HEK293 (cell line): Measurements from ENCODE around the gene CYP4F3.

ENCODE experiments used
- CTCF ChIA-PET: fragments of 350-600 bp; formaldehyde crosslinking; extraction: SDS; loops from one replicate; lab custom pipeline; 2021; ENCODE audit warnings: antibody characterized with exemption; lab: Yijun Ruan, JAX
- POLR2A ChIA-PET: fragments of 300-600 bp; formaldehyde crosslinking; extraction: SDS; loops from one replicate; lab custom pipeline; 2020; ENCODE audit warnings: antibody characterized with exemption, inconsistent platforms; lab: Yijun Ruan, JAX
- H3K27ac ChIP-seq: fragments of 200-500 bp; sonication (Bioruptor generic); 2 replicates; pipeline ENCODE4 v1.5.1; 2014; ENCODE audit warnings: low read depth, low read length, control low read depth, inconsistent platforms; ENCODE audit errors: extremely low read depth
- H3K36me3 ChIP-seq, 2 experiments: fragments of 200-500 bp in 1 of 2; sonication (Bioruptor generic) in 1 of 2; 1 replicate in 1 of 2; 2 replicates in 1 of 2; pipeline ENCODE4 v1.5.1; 2014 to 2017; ENCODE audit warnings: inconsistent platforms in 2 of 2, low read length in 2 of 2; ENCODE audit not compliant: control insufficient read depth in 2 of 2, insufficient read depth in 1 of 2
- H3K4me1 ChIP-seq: fragments of 200-500 bp; sonication (Bioruptor generic); 2 replicates; pipeline ENCODE4 v1.5.1; 2014; ENCODE audit warnings: mild to moderate bottlenecking, low read length, inconsistent platforms; ENCODE audit not compliant: control insufficient read depth, insufficient read depth
- H3K4me3 ChIP-seq: 2 replicates; pipeline ENCODE4 v1.5.1; 2011; ENCODE audit warnings: low read depth, mild to moderate bottlenecking, control low read depth, low read length, moderate library complexity
- H3K9me3 ChIP-seq: fragments of 200-500 bp; sonication (Bioruptor generic); 2 replicates; pipeline ENCODE4 v1.5.1; 2014; ENCODE audit warnings: low read depth, low read length, inconsistent platforms; ENCODE audit not compliant: control insufficient read depth, insufficient read depth
- MYNN ChIP-seq: fragments of 450-650 bp; formaldehyde crosslinking; IDR thresholded peaks from 2 replicates; pipeline ENCODE4 v1.5.1; 2016; ENCODE audit warnings: missing biosample characterization, missing genetic modification characterization, borderline replicate concordance
- PRDM6 ChIP-seq: fragments of 450-650 bp; formaldehyde crosslinking; IDR thresholded peaks from 2 replicates; pipeline ENCODE4 v1.5.1; 2017; ENCODE audit warnings: missing biosample characterization, missing genetic modification characterization
- REST ChIP-seq: fragments of 450-650 bp; formaldehyde crosslinking; IDR thresholded peaks from 2 replicates; pipeline ENCODE4 v1.5.1; 2016; ENCODE audit warnings: missing biosample characterization, missing genetic modification characterization
- YY2 ChIP-seq: fragments of 450-650 bp; formaldehyde crosslinking; IDR thresholded peaks from 2 replicates; pipeline ENCODE4 v1.5.1; 2016; ENCODE audit warnings: missing biosample characterization, missing genetic modification characterization
- ZBTB6 ChIP-seq: fragments of 450-650 bp; formaldehyde crosslinking; IDR thresholded peaks from 2 replicates; pipeline ENCODE4 v1.5.1; 2017; ENCODE audit warnings: missing biosample characterization, missing genetic modification characterization
- ZNF148 ChIP-seq: fragments of 450-650 bp; formaldehyde crosslinking; IDR thresholded peaks from 2 replicates; pipeline ENCODE4 v1.5.0; 2017; ENCODE audit warnings: missing biosample characterization, missing genetic modification characterization, borderline replicate concordance
- ZNF175 ChIP-seq: fragments of 450-650 bp; formaldehyde crosslinking; IDR thresholded peaks from 2 replicates; pipeline ENCODE4 v1.5.1; 2016; ENCODE audit warnings: missing biosample characterization, missing genetic modification characterization
- ZNF23 ChIP-seq: fragments of 450-650 bp; formaldehyde crosslinking; IDR thresholded peaks from 2 replicates; pipeline ENCODE4 v1.5.1; 2016; ENCODE audit warnings: missing biosample characterization, missing genetic modification characterization, borderline replicate concordance
- ZNF391 ChIP-seq: fragments of 450-650 bp; formaldehyde crosslinking; IDR thresholded peaks from 2 replicates; pipeline ENCODE4 v1.5.1; 2016; ENCODE audit warnings: low read depth, missing biosample characterization, missing genetic modification characterization, borderline replicate concordance
- ZNF473 ChIP-seq: fragments of 450-650 bp; formaldehyde crosslinking; IDR thresholded peaks from 2 replicates; pipeline ENCODE4 v1.5.1; 2017; ENCODE audit warnings: missing biosample characterization, missing genetic modification characterization
- ZNF529 ChIP-seq: fragments of 450-650 bp; formaldehyde crosslinking; IDR thresholded peaks from 2 replicates; pipeline ENCODE4 v1.5.1; 2017; ENCODE audit warnings: missing genetic modification characterization, missing biosample characterization; ENCODE audit not compliant: insufficient replicate concordance
- ZNF624 ChIP-seq: fragments of 450-650 bp; formaldehyde crosslinking; IDR thresholded peaks from 2 replicates; pipeline ENCODE4 v1.5.1; 2017; ENCODE audit warnings: missing biosample characterization, missing genetic modification characterization
- ZNF701 ChIP-seq: fragments of 450-650 bp; formaldehyde crosslinking; IDR thresholded peaks from 2 replicates; pipeline ENCODE4 v1.5.1; 2016; ENCODE audit warnings: missing biosample characterization, missing genetic modification characterization
- ZNF747 ChIP-seq: fragments of 450-650 bp; formaldehyde crosslinking; IDR thresholded peaks from 2 replicates; pipeline ENCODE4 v1.5.1; 2016; ENCODE audit warnings: missing biosample characterization, missing genetic modification characterization
- ZNF776 ChIP-seq: fragments of 450-650 bp; formaldehyde crosslinking; IDR thresholded peaks from 2 replicates; pipeline ENCODE4 v1.5.0; 2017; ENCODE audit warnings: missing biosample characterization, missing genetic modification characterization, borderline replicate concordance
- ZSCAN4 ChIP-seq: fragments of 450-650 bp; formaldehyde crosslinking; IDR thresholded peaks from 2 replicates; pipeline ENCODE4 v1.5.1; 2017; ENCODE audit warnings: missing biosample characterization, missing genetic modification characterization

The CYP4F3 gene

GRCh38 chr19:15629003-15629880 lies 11.5 kb upstream of the CYP4F3 start (continued):
- no peak for TF ChIP-seq ZSCAN4 (tag by site-specific recombination)
- TF ChIP-seq ZNF391 (tag by site-specific recombination), result no peak

- H3K4me1 ChIP-seq, result no peaks in the 10 kb centered on the region
- H3K27ac ChIP-seq, result no peak overlapping the region
- H3K36me3 ChIP-seq, result no peaks in the 10 kb centered on the region
- ChIA-PET POLR2A (no interaction called here), CTCF (interaction anchor here (0.6 to 1.4 kb wide), 6 partner anchors 11 to 553 kb away, joined by 3 to 4 read pairs (median 3); no protein-coding TSS in a partner anchor)
- no peak overlapping the region for H3K4me3 ChIP-seq
- peak; percentile 69; the same call in 1 of the 2 replicates for TF ChIP-seq REST (tag by site-specific recombination)
- TF ChIP-seq ZNF175, result no peak
- H3K9me3 ChIP-seq, result no peaks in the 10 kb centered on the region
Measured at GRCh38 chr19:15631817-15632216, 8.9 kb upstream of the CYP4F3 start.

GRCh38 chr19:15633082-15633835 lies 7.4 kb upstream of the CYP4F3 start:
- POLR2A ChIA-PET, result no interaction called here
- Histone ChIP-seq H3K4me3 (no peak overlapping the region), H3K36me3 (no peaks in the 10 kb centered on the region), H3K27ac (no peak overlapping the region), H3K9me3 (no peaks in the 10 kb centered on the region), H3K4me1 (no peaks in the 10 kb centered on the region)
- CTCF ChIA-PET, result interaction anchor here (0.6 to 1.2 kb wide), 3 partner anchors 72 to 382 kb away, joined by 3 to 4 read pairs (median 4); no protein-coding TSS in a partner anchor
- TF ChIP-seq ZNF747 (tag by site-specific recombination), result no peak
- TF ChIP-seq ZNF473 (tag by site-specific recombination), result no peak
- TF ChIP-seq PRDM6 (tag by site-specific recombination), result no peak
- no peak for TF ChIP-seq ZNF529 (tag by site-specific recombination)
- TF ChIP-seq ZNF23 (tag by site-specific recombination), result no peak
- no peak for TF ChIP-seq ZNF701 (tag by site-specific recombination)
- no peak for TF ChIP-seq ZNF776 (tag by site-specific recombination)
- no peak for TF ChIP-seq ZBTB6 (tag by site-specific recombination)
- TF ChIP-seq ZNF148, result no peak
- TF ChIP-seq ZNF624 (tag by site-specific recombination), result no peak
- no peak for TF ChIP-seq MYNN (tag by site-specific recombination)
- no peak for TF ChIP-seq YY2 (tag by site-specific recombination)
